ENCODE data around the gene DENND2A. TPM values are rescaled to one million over a fixed set of nuclear protein-coding genes. Genes with fewer than 3 reads are reported as not detected.

The DENND2A gene
- total RNA-seq, 1 donor from 2014 or later: 32.3 TPM

DNA sequence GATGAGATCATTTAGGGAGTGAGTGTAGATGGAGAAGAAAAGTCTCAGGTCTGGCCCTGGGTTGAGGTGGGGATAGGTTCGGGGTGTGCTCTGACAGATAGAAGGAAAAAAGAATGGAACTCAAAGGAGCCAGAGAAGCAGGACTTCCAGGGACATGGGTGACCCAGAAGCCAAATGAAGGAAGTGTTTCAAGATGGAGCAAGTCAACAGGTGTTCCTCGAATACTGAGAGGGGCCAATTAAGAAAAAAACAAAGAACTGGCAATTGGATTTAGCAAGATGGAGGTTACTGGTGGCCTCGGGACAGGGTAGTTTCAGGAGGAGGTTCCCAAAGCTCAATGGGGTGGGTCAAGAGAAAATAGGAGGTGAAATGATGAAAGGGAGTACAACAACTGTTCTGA, 40.3 kb downstream of the DENND2A start:
- Mint-ChIP-seq H3K4me3 (no peak overlapping the region), H3K36me3 (peaks cover 14% of the 10 kb centered on the region), H3K27me3 (ENCODE audit: low read depth) (no peaks in the 10 kb centered on the region), H3K9me3 (no peaks in the 10 kb centered on the region), H3K27ac (no peak overlapping the region), H3K4me1 (peaks cover 22% of the 10 kb centered on the region)
- DNase-seq (ENCODE audit: low spot score in 2 of 2, unreplicated experiment in 2 of 2): no peak
- TF ChIP-seq, protein P1, sequence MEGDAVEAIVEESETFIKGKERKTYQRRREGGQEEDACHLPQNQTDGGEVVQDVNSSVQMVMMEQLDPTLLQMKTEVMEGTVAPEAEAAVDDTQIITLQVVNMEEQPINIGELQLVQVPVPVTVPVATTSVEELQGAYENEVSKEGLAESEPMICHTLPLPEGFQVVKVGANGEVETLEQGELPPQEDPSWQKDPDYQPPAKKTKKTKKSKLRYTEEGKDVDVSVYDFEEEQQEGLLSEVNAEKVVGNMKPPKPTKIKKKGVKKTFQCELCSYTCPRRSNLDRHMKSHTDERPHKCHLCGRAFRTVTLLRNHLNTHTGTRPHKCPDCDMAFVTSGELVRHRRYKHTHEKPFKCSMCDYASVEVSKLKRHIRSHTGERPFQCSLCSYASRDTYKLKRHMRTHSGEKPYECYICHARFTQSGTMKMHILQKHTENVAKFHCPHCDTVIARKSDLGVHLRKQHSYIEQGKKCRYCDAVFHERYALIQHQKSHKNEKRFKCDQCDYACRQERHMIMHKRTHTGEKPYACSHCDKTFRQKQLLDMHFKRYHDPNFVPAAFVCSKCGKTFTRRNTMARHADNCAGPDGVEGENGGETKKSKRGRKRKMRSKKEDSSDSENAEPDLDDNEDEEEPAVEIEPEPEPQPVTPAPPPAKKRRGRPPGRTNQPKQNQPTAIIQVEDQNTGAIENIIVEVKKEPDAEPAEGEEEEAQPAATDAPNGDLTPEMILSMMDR (IDR thresholded peaks at IDR 0.05; ENCODE audit: unreplicated experiment): no peak

DNA sequence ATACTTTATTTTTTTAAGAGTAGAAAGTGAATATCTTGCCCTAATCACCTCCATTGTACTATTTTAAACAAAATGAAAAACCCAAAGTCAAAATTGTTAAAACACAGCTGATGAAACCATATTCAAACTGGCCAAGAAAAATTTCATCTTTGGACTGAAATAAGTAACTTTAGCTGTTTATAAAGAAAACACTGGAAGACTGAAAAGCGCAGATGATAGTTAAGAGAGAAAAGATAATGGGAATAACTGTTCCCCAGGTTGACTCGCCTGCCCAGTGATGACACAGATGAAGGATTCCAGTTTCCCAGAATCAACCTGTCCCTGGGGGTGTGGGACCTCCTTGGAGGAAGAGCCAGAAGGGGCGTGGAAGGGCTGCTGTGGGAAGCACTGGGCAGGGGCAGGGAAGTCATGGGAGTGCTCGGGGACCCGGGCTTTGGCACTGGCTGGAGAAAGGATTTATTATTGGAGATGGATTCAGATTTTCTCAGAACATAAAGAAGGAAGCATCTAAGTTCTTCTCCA, 43.1 kb downstream of the DENND2A start:
- Mint-ChIP-seq H3K4me3 (no peak overlapping the region), H3K4me1 (peaks cover 22% of the 10 kb centered on the region), H3K27me3 (ENCODE audit: low read depth) (no peaks in the 10 kb centered on the region), H3K9me3 (no peaks in the 10 kb centered on the region), H3K27ac (peak overlapping the region; percentile 97), H3K36me3 (peaks cover 14% of the 10 kb centered on the region)
- TF ChIP-seq, protein P1 (IDR thresholded peaks at IDR 0.05; ENCODE audit: unreplicated experiment): no peak
- DNase-seq (ENCODE audit: low spot score in 2 of 2, unreplicated experiment in 2 of 2): no peak

DNA sequence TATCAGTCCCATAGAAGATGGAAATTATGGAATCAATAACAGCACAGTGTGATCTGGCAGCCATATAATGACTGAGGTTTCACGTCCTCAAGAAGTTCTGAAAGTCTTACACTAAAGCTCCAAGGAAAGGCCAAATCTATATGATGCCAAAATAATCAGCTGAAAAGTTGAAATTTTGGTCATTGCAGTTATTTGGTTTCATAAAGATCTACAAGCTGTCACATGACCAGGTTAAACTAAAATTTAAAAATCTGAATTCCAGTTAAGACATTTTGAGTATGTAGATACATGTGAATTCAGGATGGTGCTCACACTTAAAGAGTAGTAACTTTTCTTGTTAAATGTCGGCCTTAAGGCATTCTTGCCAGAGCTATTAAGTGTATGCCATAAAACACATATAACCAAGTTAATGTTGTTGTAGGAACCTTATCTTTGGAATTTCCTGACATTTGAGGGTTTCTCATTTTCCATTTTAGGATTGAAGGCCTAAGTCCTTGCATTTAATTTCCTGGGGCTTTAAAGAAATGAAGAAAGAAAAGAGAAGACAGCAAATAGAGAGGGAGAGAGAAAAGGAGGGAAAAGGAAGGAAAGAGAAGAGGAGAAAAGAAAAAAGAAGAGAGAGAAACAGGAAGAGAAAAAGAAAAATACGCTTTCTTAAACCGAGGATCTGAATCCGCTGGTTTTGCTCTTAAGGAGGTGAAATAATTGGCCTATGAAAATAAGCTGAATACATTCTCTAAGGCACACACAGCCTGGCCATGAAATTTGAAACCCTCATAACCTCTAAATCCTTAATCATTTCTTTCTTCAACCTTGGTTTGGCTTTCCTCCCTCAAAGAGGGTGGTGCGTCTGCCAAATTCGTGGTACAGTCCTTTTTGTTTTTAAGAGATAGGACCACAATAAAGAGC, 43.8 kb downstream of the DENND2A start:
- TF ChIP-seq, protein P1 (IDR thresholded peaks at IDR 0.05; ENCODE audit: unreplicated experiment): no peak
- peaks cover 22% of the 10 kb centered on the region for H3K4me1 Mint-ChIP-seq
- DNase-seq (ENCODE audit: low spot score in 2 of 2, unreplicated experiment in 2 of 2): no peak
- H3K36me3 Mint-ChIP-seq: peaks cover 9% of the 10 kb centered on the region
- peak overlapping the region; percentile 15 for H3K4me3 Mint-ChIP-seq
- peak overlapping the region; percentile 97 for H3K27ac Mint-ChIP-seq
- H3K9me3 Mint-ChIP-seq: no peaks in the 10 kb centered on the region
- no peaks in the 10 kb centered on the region for H3K27me3 Mint-ChIP-seq (ENCODE audit: low read depth)

DNA sequence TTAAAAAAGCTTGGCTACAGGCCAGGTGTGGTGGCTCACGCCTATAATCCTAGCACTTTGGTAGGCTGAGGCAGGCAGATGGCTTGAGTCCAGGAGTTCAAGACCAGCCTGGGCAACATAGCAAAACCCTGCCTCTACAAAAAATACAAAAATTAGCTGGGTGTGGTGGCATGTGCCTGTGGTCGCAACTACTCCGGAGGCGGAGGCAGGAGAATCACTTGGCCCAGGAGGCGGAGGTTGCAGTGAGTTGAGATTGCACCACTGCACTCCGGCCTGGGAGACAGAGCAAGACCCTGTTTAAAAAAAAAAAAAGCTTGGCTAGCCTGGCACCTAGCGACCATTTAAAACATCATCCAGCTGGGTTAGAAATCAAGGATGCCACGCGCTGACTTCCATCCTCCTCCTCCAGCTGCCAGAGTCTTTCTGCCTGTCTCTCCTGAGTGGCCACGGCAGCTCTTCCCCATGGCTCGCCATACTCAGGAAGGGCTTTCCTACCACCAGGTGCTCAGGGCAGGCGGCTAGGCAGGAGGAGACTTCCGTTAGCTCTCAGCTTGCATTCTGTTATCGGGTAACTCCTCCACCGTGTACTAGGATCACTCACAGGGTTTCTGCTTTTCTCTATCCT, 45.0 kb downstream of the DENND2A start:
- TF ChIP-seq, protein P1 (IDR thresholded peaks at IDR 0.05; ENCODE audit: unreplicated experiment): no peak
- Mint-ChIP-seq H3K36me3 (peaks cover 9% of the 10 kb centered on the region), H3K4me3 (no peak overlapping the region), H3K27ac (peak overlapping the region; percentile 97), H3K9me3 (no peaks in the 10 kb centered on the region), H3K27me3 (ENCODE audit: low read depth) (no peaks in the 10 kb centered on the region), H3K4me1 (peaks cover 22% of the 10 kb centered on the region)
- DNase-seq (ENCODE audit: low spot score in 2 of 2, unreplicated experiment in 2 of 2): no peak

DNA sequence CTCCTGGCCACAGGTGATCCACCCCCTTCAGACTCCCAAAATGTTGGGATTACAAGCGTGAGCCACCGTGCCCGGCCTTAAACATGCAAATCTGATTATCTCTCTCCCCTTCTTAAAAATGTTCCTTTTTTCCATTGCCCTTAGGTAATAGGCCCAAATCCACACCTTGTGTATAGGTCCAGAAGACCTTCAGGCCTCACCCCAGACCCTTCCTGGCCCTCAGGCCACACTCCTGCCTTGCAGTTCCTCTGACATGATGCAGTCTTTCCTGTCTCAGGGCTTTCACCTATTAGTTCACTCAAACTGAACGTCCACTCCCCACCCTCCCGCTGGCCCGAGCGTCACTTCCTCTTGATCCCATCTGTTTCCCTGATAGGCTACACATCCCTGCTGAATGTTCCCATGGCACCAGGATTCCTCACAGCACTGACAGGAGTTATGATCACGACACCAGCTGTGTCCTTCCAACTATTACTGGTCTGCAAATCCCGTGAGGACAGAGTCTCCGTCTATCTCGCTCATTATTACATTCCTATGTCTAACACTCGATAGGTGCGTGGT, 46.4 kb downstream of the DENND2A start:
- H3K36me3 Mint-ChIP-seq: no peaks in the 10 kb centered on the region
- no peak overlapping the region for H3K27ac Mint-ChIP-seq
- TF ChIP-seq, protein P1 (IDR thresholded peaks at IDR 0.05; ENCODE audit: unreplicated experiment): no peak
- no peak overlapping the region for H3K4me3 Mint-ChIP-seq
- peaks cover 22% of the 10 kb centered on the region for H3K4me1 Mint-ChIP-seq
- no peaks in the 10 kb centered on the region for H3K9me3 Mint-ChIP-seq
- no peaks in the 10 kb centered on the region for H3K27me3 Mint-ChIP-seq (ENCODE audit: low read depth)
- no peak for DNase-seq (ENCODE audit: low spot score in 2 of 2, unreplicated experiment in 2 of 2)

Measured in mesothelial cell of epicardium (in vitro differentiated cells).